ENCODE results near the gene PRIM1. TPM values are rescaled to one million over a fixed set of nuclear protein-coding genes. Genes with fewer than 3 reads are reported as not detected.

PRIM1 gene
- total RNA-seq, 1 experiment from 2014 or later: 7.8 TPM

GRCh38 chr12:56682323-56682722 is 69.8 kb downstream of the PRIM1 start:
- peaks cover 71% of the 10 kb centered on the region for H3K36me3 Mint-ChIP-seq (ENCODE audit: insufficient read depth, unreplicated experiment)
- H3K4me1 Mint-ChIP-seq (ENCODE audit: insufficient read depth, unreplicated experiment): peaks cover 10% of the 10 kb centered on the region
- no peaks in the 10 kb centered on the region for H3K9me3 Mint-ChIP-seq (ENCODE audit: unreplicated experiment)
- intact Hi-C loops (cut with micrococcal nuclease): no loop called here
- DNase-seq (ENCODE audit: unreplicated experiment): no peak
- no peaks in the 10 kb centered on the region for H3K27me3 Mint-ChIP-seq (ENCODE audit: insufficient read depth, unreplicated experiment)
- no peak overlapping the region for H3K27ac Mint-ChIP-seq (ENCODE audit: low read depth, unreplicated experiment)
- ChIA-PET CTCF (interaction anchor here (0.5 to 0.7 kb wide), 2 partner anchors 31 to 35 kb away, joined by 3 read pairs; no protein-coding TSS in a partner anchor), POLR2A (interaction anchor here (0.7 to 8.2 kb wide), 3 partner anchors 13 to 161 kb away, joined by 4 to 61 read pairs (median 6); partner anchors contain the start of gene RBMS2)
- TF ChIP-seq CTCF (IDR thresholded peaks at IDR 0.05; ENCODE audit: unreplicated experiment): no peak
- BruUV-seq (replicated peaks): no TSS peak
- H3K4me3 Mint-ChIP-seq (ENCODE audit: unreplicated experiment): no peak overlapping the region

Other genes starting within 250 kb of the PRIM1 start
- 34.9 and 62.7 TPM in 2 replicates for gene RBMS2, start 230.5 kb downstream of the PRIM1 start, total RNA-seq (2022)
- 87.3 and 101 TPM in 2 replicates for gene BAZ2A, start 122.0 kb downstream of the PRIM1 start, total RNA-seq (2022)
- 719 and 909 TPM in 2 replicates for gene ATP5F1B, start 106.3 kb downstream of the PRIM1 start, total RNA-seq (2022)
- gene PTGES3, start 64.0 kb downstream of the PRIM1 start, total RNA-seq (2022): 212 and 228 TPM in 2 replicates
- 1,274 and 1,490 TPM in 2 replicates for gene NACA, start 27.0 kb downstream of the PRIM1 start, total RNA-seq (2022)
- 0.37 and 1.3 TPM in 2 replicates for gene HSD17B6, start 11.0 kb upstream of the PRIM1 start, total RNA-seq (2022)
- not detected in 2 replicates for gene SDR9C7, start 182.1 kb upstream of the PRIM1 start, total RNA-seq (2022)
- 0.10 and 0.16 TPM in 2 replicates for gene RDH16, start 205.3 kb upstream of the PRIM1 start, total RNA-seq (2022)

Data from MCF 10A (cell line).